ENCODE measurements around the gene C12orf75. TPM values are rescaled to one million over a fixed set of nuclear protein-coding genes. Genes with fewer than 3 reads are reported as not detected.
A peak's percentile ranks its signal among the peaks of the same experiment; 100 is the strongest.

C12orf75 gene
- total RNA-seq, 1 donor from 2014 or later = 163 TPM

DNA sequence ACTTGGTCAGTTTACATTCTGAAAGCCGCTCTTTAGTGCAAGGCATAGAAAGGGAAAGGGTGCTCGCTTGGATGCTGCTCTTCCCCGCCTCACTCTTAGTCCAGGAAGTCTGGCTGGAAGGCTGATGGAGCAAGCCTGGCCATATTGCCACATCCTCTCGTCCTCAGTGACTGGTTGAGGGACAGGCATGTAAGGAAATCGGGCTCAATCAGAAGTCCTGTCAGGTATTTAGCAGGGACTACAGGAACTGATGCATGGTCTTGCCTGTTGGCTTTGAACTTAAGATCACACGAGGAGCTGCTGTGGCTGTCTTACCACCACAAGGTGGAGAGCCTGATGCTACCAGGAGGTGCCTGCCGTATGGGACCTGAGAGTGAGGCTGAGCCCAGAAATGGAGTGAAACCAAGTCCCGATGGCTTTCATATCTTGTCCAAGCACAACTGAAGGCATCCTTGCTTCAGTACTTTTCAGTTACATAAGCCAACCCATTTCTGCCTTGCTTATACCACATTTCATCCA is 10.7 kb upstream of the C12orf75 start:
- peaks cover 23% of the 10 kb centered on the region for H3K4me1 Mint-ChIP-seq (ENCODE audit: low read depth, unreplicated experiment)

DNA sequence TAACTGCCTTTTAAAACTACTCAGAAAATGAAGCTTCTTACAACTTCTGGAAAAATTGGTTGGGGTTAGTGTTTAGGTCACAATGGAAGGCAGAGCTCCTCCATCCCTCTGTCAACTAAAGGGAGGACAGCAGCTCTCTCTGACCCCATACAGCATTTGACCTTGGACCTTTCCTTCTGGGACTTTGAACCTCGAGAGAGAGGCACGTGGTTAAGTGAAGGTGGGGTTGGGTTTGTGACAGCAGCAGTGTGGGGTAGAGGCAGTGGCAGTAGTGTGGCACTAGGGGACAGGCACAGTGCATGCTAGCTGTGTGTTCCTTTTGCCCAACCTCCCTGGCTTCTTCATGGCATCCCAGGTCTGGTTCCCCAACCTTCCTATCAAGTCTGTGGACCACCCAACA is 9.4 kb upstream of the C12orf75 start:
- no peak overlapping the region for H2AFZ ChIP-seq (ENCODE audit: low read depth, low read length)
- H3K36me3 Mint-ChIP-seq (ENCODE audit: low read depth, unreplicated experiment) = no peaks in the 10 kb centered on the region
- no peaks in the 10 kb centered on the region for H3K9me3 Mint-ChIP-seq (ENCODE audit: unreplicated experiment)
- no peaks in the 10 kb centered on the region for H3K9me3 ChIP-seq (ENCODE audit: insufficient read depth, low read depth, low read length)
- no peak overlapping the region for H3K4me3 ChIP-seq (ENCODE audit: insufficient read depth, low read depth, low read length)
- DNase-seq (ENCODE audit: low read depth) (no peak), FAIRE-seq (no peak)
- H3K27ac Mint-ChIP-seq (ENCODE audit: unreplicated experiment) = no peak overlapping the region
- H3K9ac ChIP-seq (ENCODE audit: low read length) = no peak overlapping the region
- H3K27ac ChIP-seq (ENCODE audit: low read depth, low read length) = no peak overlapping the region
- TF ChIP-seq, protein P1, sequence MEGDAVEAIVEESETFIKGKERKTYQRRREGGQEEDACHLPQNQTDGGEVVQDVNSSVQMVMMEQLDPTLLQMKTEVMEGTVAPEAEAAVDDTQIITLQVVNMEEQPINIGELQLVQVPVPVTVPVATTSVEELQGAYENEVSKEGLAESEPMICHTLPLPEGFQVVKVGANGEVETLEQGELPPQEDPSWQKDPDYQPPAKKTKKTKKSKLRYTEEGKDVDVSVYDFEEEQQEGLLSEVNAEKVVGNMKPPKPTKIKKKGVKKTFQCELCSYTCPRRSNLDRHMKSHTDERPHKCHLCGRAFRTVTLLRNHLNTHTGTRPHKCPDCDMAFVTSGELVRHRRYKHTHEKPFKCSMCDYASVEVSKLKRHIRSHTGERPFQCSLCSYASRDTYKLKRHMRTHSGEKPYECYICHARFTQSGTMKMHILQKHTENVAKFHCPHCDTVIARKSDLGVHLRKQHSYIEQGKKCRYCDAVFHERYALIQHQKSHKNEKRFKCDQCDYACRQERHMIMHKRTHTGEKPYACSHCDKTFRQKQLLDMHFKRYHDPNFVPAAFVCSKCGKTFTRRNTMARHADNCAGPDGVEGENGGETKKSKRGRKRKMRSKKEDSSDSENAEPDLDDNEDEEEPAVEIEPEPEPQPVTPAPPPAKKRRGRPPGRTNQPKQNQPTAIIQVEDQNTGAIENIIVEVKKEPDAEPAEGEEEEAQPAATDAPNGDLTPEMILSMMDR (IDR thresholded peaks at IDR 0.05; ENCODE audit: insufficient read depth, low read depth, low read length) = no peak
- TF ChIP-seq EZH2 (IDR thresholded peaks at IDR 0.05; ENCODE audit: insufficient read depth, low read length) = no peak
- H3K4me3 Mint-ChIP-seq (ENCODE audit: unreplicated experiment) = no peak overlapping the region
- H3K27me3 ChIP-seq (ENCODE audit: insufficient read depth, low read length) = no peaks in the 10 kb centered on the region
- H4K20me1 ChIP-seq (ENCODE audit: insufficient read depth, low read length) = no peaks in the 10 kb centered on the region
- H3K4me2 ChIP-seq (ENCODE audit: low read length) = no peak overlapping the region
- peaks cover 27% of the 10 kb centered on the region for H3K4me1 Mint-ChIP-seq (ENCODE audit: low read depth, unreplicated experiment)
- peaks cover 16% of the 10 kb centered on the region for H3K4me1 ChIP-seq (ENCODE audit: insufficient read depth, low read length)
- no peaks in the 10 kb centered on the region for H3K27me3 Mint-ChIP-seq (ENCODE audit: low read depth, unreplicated experiment)
- no peaks in the 10 kb centered on the region for H3K36me3 ChIP-seq (ENCODE audit: insufficient read depth, low read length)
- no peaks in the 10 kb centered on the region for H3K79me2 ChIP-seq (ENCODE audit: insufficient read depth, low read length)

More for the DNA sequence above, 10.7 kb upstream of the C12orf75 start:
- Mint-ChIP-seq H3K9me3 (ENCODE audit: unreplicated experiment) (peaks cover 1% of the 10 kb centered on the region), H3K4me3 (ENCODE audit: unreplicated experiment) (no peak overlapping the region), H3K27me3 (ENCODE audit: low read depth, unreplicated experiment) (no peaks in the 10 kb centered on the region), H3K36me3 (ENCODE audit: low read depth, unreplicated experiment) (peaks cover under 1% of the 10 kb centered on the region), H3K27ac (ENCODE audit: unreplicated experiment) (no peak overlapping the region)
- DNase-seq (ENCODE audit: low read depth) = no peak
- no peaks in the 10 kb centered on the region for H4K20me1 ChIP-seq (ENCODE audit: insufficient read depth, low read length)
- TF ChIP-seq EZH2 (IDR thresholded peaks at IDR 0.05; ENCODE audit: insufficient read depth, low read length) = no peak
- TF ChIP-seq, protein P1 (IDR thresholded peaks at IDR 0.05; ENCODE audit: insufficient read depth, low read depth, low read length) = no peak
- no peak overlapping the region for H3K27ac ChIP-seq (ENCODE audit: low read depth, low read length)
- H3K79me2 ChIP-seq (ENCODE audit: insufficient read depth, low read length) = no peaks in the 10 kb centered on the region
- no peak overlapping the region for H3K9ac ChIP-seq (ENCODE audit: low read length)
- no peaks in the 10 kb centered on the region for H3K27me3 ChIP-seq (ENCODE audit: insufficient read depth, low read length)
- H3K9me3 ChIP-seq (ENCODE audit: insufficient read depth, low read depth, low read length) = no peaks in the 10 kb centered on the region
- no peak for FAIRE-seq
- H3K4me1 ChIP-seq (ENCODE audit: insufficient read depth, low read length) = peaks cover 16% of the 10 kb centered on the region
- H3K4me3 ChIP-seq (ENCODE audit: insufficient read depth, low read depth, low read length) = no peak overlapping the region
- H3K36me3 ChIP-seq (ENCODE audit: insufficient read depth, low read length) = no peaks in the 10 kb centered on the region
- no peak overlapping the region for H2AFZ ChIP-seq (ENCODE audit: low read depth, low read length)
- H3K4me2 ChIP-seq (ENCODE audit: low read length) = no peak overlapping the region

DNA sequence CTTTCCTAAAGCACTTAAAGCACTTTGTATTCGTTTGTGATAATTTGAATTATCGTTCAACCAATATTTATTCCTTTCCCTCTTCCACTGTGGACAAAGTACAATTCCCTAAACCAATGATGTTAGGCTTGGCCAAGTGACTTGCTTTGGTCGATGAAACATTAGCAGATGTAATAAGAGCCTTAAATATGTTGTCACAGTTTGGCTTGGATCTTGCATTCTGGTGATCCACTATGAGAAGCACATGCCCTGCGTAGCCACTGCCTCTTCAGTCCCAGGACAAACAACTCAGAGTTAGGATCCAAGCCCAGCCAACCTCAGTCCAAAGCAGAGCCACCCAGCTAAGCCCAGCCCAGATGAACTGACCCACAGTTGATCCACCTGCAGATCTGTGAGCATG is 8.4 kb upstream of the C12orf75 start:
- H3K27ac ChIP-seq (ENCODE audit: low read depth, low read length) = no peak overlapping the region
- Mint-ChIP-seq H3K4me3 (ENCODE audit: unreplicated experiment) (no peak overlapping the region), H3K4me1 (ENCODE audit: low read depth, unreplicated experiment) (peaks cover 25% of the 10 kb centered on the region), H3K36me3 (ENCODE audit: low read depth, unreplicated experiment) (no peaks in the 10 kb centered on the region), H3K9me3 (ENCODE audit: unreplicated experiment) (no peaks in the 10 kb centered on the region), H3K27ac (ENCODE audit: unreplicated experiment) (no peak overlapping the region), H3K27me3 (ENCODE audit: low read depth, unreplicated experiment) (no peaks in the 10 kb centered on the region)
- H3K27me3 ChIP-seq (ENCODE audit: insufficient read depth, low read length) = no peaks in the 10 kb centered on the region
- no peaks in the 10 kb centered on the region for H3K36me3 ChIP-seq (ENCODE audit: insufficient read depth, low read length)
- no peaks in the 10 kb centered on the region for H3K9me3 ChIP-seq (ENCODE audit: insufficient read depth, low read depth, low read length)
- no peaks in the 10 kb centered on the region for H4K20me1 ChIP-seq (ENCODE audit: insufficient read depth, low read length)
- H3K4me1 ChIP-seq (ENCODE audit: insufficient read depth, low read length) = peaks cover 21% of the 10 kb centered on the region
- DNase-seq (ENCODE audit: low read depth) = peak; percentile 20
- no peak overlapping the region for H3K9ac ChIP-seq (ENCODE audit: low read length)
- no peaks in the 10 kb centered on the region for H3K79me2 ChIP-seq (ENCODE audit: insufficient read depth, low read length)
- FAIRE-seq = no peak
- no peak for TF ChIP-seq EZH2 (IDR thresholded peaks at IDR 0.05; ENCODE audit: insufficient read depth, low read length)
- TF ChIP-seq, protein P1 (IDR thresholded peaks at IDR 0.05; ENCODE audit: insufficient read depth, low read depth, low read length) = no peak
- no peak overlapping the region for H3K4me2 ChIP-seq (ENCODE audit: low read length)
- H3K4me3 ChIP-seq (ENCODE audit: insufficient read depth, low read depth, low read length) = no peak overlapping the region
- no peak overlapping the region for H2AFZ ChIP-seq (ENCODE audit: low read depth, low read length)

Measured in astrocyte (in vitro differentiated cells and primary cell).